ENCODE data around the gene AKR1C2.

DNA sequence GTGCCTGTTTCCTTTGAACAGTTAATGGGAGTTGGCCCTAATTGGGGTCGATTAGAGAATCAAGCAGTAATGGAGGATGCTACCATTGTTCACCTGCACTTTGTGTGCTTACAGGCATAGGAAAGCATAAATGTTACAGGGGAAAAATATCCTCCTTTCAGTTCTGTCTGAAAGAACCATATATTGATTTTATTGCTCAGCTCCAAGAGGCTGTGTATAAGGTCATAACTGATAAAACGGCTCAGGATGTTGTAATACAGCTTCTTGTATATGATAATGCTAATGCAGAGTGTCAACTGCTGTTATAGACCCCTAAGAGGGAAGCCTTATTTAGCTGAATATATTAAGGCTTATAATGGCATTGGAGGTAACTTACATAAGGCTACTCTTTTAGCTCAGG is 32.9 kb upstream of the AKR1C2 start:
- TF ChIP-seq, protein P1, sequence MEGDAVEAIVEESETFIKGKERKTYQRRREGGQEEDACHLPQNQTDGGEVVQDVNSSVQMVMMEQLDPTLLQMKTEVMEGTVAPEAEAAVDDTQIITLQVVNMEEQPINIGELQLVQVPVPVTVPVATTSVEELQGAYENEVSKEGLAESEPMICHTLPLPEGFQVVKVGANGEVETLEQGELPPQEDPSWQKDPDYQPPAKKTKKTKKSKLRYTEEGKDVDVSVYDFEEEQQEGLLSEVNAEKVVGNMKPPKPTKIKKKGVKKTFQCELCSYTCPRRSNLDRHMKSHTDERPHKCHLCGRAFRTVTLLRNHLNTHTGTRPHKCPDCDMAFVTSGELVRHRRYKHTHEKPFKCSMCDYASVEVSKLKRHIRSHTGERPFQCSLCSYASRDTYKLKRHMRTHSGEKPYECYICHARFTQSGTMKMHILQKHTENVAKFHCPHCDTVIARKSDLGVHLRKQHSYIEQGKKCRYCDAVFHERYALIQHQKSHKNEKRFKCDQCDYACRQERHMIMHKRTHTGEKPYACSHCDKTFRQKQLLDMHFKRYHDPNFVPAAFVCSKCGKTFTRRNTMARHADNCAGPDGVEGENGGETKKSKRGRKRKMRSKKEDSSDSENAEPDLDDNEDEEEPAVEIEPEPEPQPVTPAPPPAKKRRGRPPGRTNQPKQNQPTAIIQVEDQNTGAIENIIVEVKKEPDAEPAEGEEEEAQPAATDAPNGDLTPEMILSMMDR (IDR thresholded peaks at IDR 0.05; ENCODE audit: poor library complexity, severe bottlenecking) = no peak
- no peak for TF ChIP-seq POLR2AphosphoS5 (IDR thresholded peaks at IDR 0.05)

All from neural cell (in vitro differentiated cells).